ENCODE data around the gene CRB3.

CRB3 gene

GRCh38 chr19:6466526-6467248 is 2.6 kb downstream of the CRB3 start:
- no peak for FAIRE-seq
- TF ChIP-seq POLR2A (IDR thresholded peaks at IDR 0.05; ENCODE audit: low read depth, low read length): no peak
- no peak for DNase-seq (ENCODE audit: insufficient read length, low spot score)

- FAIRE-seq (no peak), DNase-seq (ENCODE audit: insufficient read length, low spot score) (no peak)
- no peak for TF ChIP-seq POLR2A (IDR thresholded peaks at IDR 0.05; ENCODE audit: low read depth, low read length)
Measured at GRCh38 chr19:6467384-6467783, 3.3 kb downstream of the CRB3 start.

- no peak for TF ChIP-seq POLR2A (IDR thresholded peaks at IDR 0.05; ENCODE audit: low read depth, low read length)
- no peak for DNase-seq (ENCODE audit: insufficient read length, low spot score)
- no peak for FAIRE-seq
Measured at GRCh38 chr19:6470173-6470572, 6.1 kb downstream of the CRB3 start.

- TF ChIP-seq POLR2A (IDR thresholded peaks at IDR 0.05; ENCODE audit: low read depth, low read length): no peak
- DNase-seq (ENCODE audit: insufficient read length, low spot score) (no peak), FAIRE-seq (no peak)
Measured at GRCh38 chr19:6471076-6471475, 7.0 kb downstream of the CRB3 start.

- no peak for DNase-seq (ENCODE audit: insufficient read length, low spot score)
- no peak for TF ChIP-seq POLR2A (IDR thresholded peaks at IDR 0.05; ENCODE audit: low read depth, low read length)
- no peak for FAIRE-seq
Measured at GRCh38 chr19:6472713-6473112, 8.6 kb downstream of the CRB3 start.

GRCh38 chr19:6473647-6474046 is 9.6 kb downstream of the CRB3 start:
- no peak for FAIRE-seq
- DNase-seq (ENCODE audit: insufficient read length, low spot score): no peak
- TF ChIP-seq POLR2A (IDR thresholded peaks at IDR 0.05; ENCODE audit: low read depth, low read length): no peak

GRCh38 chr19:6475321-6476108 is 11.4 kb downstream of the CRB3 start:
- TF ChIP-seq POLR2A (IDR thresholded peaks at IDR 0.05; ENCODE audit: low read depth, low read length): no peak
- FAIRE-seq (no peak), DNase-seq (ENCODE audit: insufficient read length, low spot score) (no peak)

GRCh38 chr19:6476155-6476895 is 12.3 kb downstream of the CRB3 start:
- TF ChIP-seq POLR2A (IDR thresholded peaks at IDR 0.05; ENCODE audit: low read depth, low read length): no peak
- DNase-seq (ENCODE audit: insufficient read length, low spot score) (no peak), FAIRE-seq (no peak)

- no peak for TF ChIP-seq POLR2A (IDR thresholded peaks at IDR 0.05; ENCODE audit: low read depth, low read length)
Measured at GRCh38 chr19:6476896-6477431, 12.9 kb downstream of the CRB3 start.

GRCh38 chr19:6478815-6479214 is 14.7 kb downstream of the CRB3 start:
- TF ChIP-seq POLR2A (IDR thresholded peaks at IDR 0.05; ENCODE audit: low read depth, low read length): no peak
- FAIRE-seq: no peak

More at GRCh38 chr19:6476896-6477431, 12.9 kb downstream of the CRB3 start:
- DNase-seq (ENCODE audit: insufficient read length, low spot score) (no peak), FAIRE-seq (no peak)

GRCh38 chr19:6479836-6480398 is 15.8 kb downstream of the CRB3 start:
- no peak for TF ChIP-seq POLR2A (IDR thresholded peaks at IDR 0.05; ENCODE audit: low read depth, low read length)
- FAIRE-seq (no peak), DNase-seq (ENCODE audit: insufficient read length, low spot score) (no peak)

More at GRCh38 chr19:6478815-6479214, 14.7 kb downstream of the CRB3 start:
- DNase-seq (ENCODE audit: insufficient read length, low spot score): no peak

- FAIRE-seq (no peak), DNase-seq (ENCODE audit: insufficient read length, low spot score) (no peak)
- TF ChIP-seq POLR2A (IDR thresholded peaks at IDR 0.05; ENCODE audit: low read depth, low read length): no peak
Measured at GRCh38 chr19:6480848-6481415, 16.9 kb downstream of the CRB3 start.

Measured in H54 (cell line).